ENCODE data around the gene TMPRSS9.
"Not testable (repeated sequence)": the region's sequence is repeated elsewhere in the genome, so short reads cannot be mapped to it uniquely, and the experiment has no call there.

TMPRSS9 gene

GRCh38 chr19:2362046-2362969 is 2.2 kb downstream of the TMPRSS9 start:
- no peak for DNase-seq

- no peak for DNase-seq
Observed at GRCh38 chr19:2362970-2363300, 2.9 kb downstream of the TMPRSS9 start.

- DNase-seq = no peak
Observed at GRCh38 chr19:2363419-2363818, 3.4 kb downstream of the TMPRSS9 start.

- no peak for DNase-seq
Observed at GRCh38 chr19:2365201-2365970, 5.3 kb downstream of the TMPRSS9 start.

GRCh38 chr19:2371656-2372055 is 11.6 kb downstream of the TMPRSS9 start:
- DNase-seq = no peak

GRCh38 chr19:2372076-2372612 is 12.1 kb downstream of the TMPRSS9 start:
- DNase-seq = no peak

- no peak for DNase-seq
Observed at GRCh38 chr19:2374808-2375207, 14.7 kb downstream of the TMPRSS9 start.

GRCh38 chr19:2375353-2376121 is 15.5 kb downstream of the TMPRSS9 start:
- DNase-seq = no peak

GRCh38 chr19:2376784-2377519 is 16.9 kb downstream of the TMPRSS9 start:
- DNase-seq = no peak

- DNase-seq = no peak
Observed at GRCh38 chr19:2380567-2380966, 20.5 kb downstream of the TMPRSS9 start.

GRCh38 chr19:2381148-2381820 is 21.2 kb downstream of the TMPRSS9 start:
- no peak for DNase-seq

GRCh38 chr19:2382530-2383222 is 22.6 kb downstream of the TMPRSS9 start:
- no peak for DNase-seq

- DNase-seq = no peak
Observed at GRCh38 chr19:2385053-2385721, 25.1 kb downstream of the TMPRSS9 start.

- DNase-seq = no peak
Observed at GRCh38 chr19:2387367-2388288, 27.6 kb downstream of the TMPRSS9 start.

- DNase-seq = no peak
Observed at GRCh38 chr19:2389594-2389993, 29.5 kb downstream of the TMPRSS9 start.

GRCh38 chr19:2391118-2391725 is 31.2 kb downstream of the TMPRSS9 start:
- peak; percentile 17 to 33 for DNase-seq

GRCh38 chr19:2392366-2392765 is 32.3 kb downstream of the TMPRSS9 start:
- no peak for DNase-seq

GRCh38 chr19:2392899-2393298 is 32.8 kb downstream of the TMPRSS9 start:
- not testable (repeated sequence) for DNase-seq

GRCh38 chr19:2394054-2394441 is 34.0 kb downstream of the TMPRSS9 start:
- DNase-seq = no peak
